NCI-H2196 (cell line): ENCODE results near the gene HIF3A.
A peak's percentile ranks its signal among the peaks of the same experiment; 100 is the strongest.
"Not testable (repeated sequence)": the region's sequence is repeated elsewhere in the genome, so short reads cannot be mapped to it uniquely, and the experiment has no call there.

Experiments
- DNase-seq: peaks from one replicate; lab custom pipeline; 2025; ENCODE audit not compliant: unreplicated experiment; lab: John Stamatoyannopoulos, UW

Gene HIF3A

GRCh38 chr19:46291829-46292228 lies 5.0 kb upstream of the HIF3A start:
- DNase-seq, result no peak

DNA sequence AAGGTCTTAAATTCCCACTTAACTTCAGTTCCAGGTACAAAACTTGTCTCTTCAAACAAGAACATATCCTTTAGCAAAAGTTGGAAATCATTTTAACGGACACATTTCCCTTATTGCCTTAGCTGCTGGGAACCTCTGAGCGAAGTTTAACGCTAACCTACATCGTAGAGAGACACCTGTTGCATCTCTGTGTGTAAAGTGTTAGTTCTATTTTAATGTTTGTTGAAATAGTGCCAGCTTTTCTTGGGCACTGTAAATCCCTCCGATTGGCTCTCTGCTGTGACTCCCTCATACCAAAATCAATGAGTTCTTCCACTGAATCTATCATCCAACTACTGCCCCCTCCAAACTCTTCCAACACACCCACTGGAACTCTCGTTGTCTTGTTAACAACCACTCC lies 2.3 kb upstream of the HIF3A start:
- DNase-seq, result no peak

DNA sequence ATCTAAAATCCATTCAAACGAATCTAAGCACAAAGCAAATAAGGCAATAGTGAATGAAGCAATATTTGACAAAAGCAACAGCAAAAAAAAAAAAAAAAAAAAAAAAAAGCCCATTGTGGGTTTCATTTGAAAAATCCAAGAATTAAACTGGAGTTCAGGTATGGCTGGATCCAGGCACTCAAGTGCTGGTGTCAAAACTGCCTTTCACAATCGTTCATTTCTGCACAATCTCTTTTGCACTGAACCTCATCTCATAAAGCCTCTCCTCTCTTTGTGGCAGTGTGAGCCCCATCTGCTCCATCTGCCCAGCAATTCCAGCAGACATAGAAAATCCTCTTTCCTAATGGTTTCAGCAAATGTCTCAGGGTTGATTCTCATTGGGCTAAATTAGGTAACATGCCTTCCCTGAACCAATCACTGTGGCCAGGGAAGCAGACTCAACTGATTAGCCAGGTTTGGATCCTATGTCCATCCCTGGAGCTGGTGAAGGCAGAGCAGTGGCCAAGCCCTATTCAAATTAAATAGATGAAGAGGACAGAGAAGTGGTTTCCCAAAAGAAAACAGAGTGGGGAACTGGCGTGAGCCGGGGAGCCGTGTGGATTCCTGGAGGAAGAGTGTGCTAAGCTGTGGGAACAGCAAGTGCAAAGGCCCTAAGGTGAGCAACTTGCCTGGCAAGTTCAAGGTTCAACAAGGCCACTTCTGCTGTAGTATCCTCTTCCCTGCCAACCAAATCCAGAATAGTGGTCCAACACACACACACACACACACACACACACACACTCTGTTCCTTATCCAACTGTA lies 1.2 kb upstream of the HIF3A start:
- DNase-seq, result no peak

GRCh38 chr19:46296202-46296480 lies 701 bp upstream of the HIF3A start:
- DNase-seq, result no peak

GRCh38 chr19:46297700-46298478 lies 1.0 kb downstream of the HIF3A start:
- DNase-seq, result no peak

DNA sequence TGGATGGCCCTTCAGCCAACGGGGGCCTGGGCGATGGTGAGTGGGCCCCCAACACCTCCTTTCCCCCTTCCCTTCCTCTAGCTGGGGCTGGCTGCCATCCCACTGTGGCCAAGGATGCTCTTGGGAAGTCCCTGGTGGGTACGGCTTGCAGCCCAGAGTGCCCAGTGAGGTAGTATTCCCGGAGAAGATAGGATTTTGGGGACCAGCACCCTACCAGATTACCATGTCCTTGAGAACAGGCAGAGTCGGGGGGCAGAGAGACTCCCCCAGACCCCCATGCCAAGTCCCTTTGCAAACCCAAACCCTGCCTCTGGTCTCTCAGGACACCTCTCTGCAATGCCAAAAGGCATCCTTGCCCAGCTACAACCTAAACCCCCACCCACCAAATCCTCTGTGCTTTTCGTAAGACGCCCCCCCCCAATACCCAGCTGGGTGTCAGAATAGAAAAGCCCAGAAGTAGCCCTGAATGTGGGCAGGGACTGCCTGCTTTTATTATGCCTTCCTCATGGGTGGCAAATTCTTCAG lies 1.7 kb downstream of the HIF3A start:
- DNase-seq, result no peak

DNA sequence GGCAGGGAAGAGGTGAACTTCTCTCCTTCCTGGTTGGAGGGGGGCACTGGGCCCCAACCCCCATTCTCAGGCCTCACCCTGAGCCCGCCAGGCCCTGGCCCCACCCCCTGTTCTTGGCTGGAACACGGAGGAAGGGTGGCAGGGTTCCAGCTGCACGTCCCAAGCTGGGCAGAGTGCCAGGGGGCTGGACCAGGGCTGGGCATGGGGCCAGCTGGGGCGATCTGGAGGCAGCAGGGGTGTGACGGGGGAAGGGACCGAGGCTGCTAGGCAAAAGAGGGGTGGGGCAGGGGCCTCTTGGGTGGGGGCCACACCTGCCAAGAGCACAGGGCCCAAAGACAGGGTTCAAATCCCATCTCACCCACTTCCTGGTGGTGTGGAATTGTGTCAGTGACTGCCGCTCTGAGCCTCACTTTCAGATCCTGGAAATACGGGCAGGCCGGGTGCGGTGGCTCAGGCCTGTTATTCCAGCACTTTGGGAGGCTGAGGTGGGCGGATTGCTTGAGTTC lies 2.2 kb downstream of the HIF3A start:
- peak; percentile 98 for DNase-seq

GRCh38 chr19:46299695-46300094 lies 2.9 kb downstream of the HIF3A start:
- DNase-seq, result no peak

GRCh38 chr19:46303322-46303690 lies 6.5 kb downstream of the HIF3A start:
- no peak for DNase-seq

GRCh38 chr19:46303691-46304397 lies 7.0 kb downstream of the HIF3A start:
- no peak for DNase-seq

GRCh38 chr19:46306501-46306900 lies 9.7 kb downstream of the HIF3A start:
- DNase-seq, result no peak

GRCh38 chr19:46308510-46308909 lies 11.7 kb downstream of the HIF3A start:
- no peak for DNase-seq

- no peak for DNase-seq
Observed at GRCh38 chr19:46309056-46309455, 12.2 kb downstream of the HIF3A start.

DNA sequence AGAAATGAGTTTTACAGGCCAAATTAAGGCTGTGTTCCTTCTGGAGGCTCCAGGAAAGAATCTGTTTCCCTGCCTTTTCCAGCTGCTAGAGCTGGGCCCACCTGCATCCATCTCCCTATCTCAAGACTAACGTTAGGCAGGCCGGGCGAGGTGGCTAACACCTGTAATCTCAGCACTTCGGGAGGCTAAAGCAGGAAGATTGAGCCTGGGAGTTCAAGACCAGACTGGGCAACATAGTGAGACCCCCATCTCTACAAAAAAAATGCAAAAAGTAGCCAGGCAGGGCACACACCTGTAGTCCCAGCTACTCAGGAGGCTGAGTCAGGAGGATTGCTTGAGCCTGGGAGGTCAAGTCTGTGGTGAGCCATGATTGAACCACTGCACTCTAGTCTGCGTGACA lies 14.6 kb downstream of the HIF3A start:
- no peak for DNase-seq

DNA sequence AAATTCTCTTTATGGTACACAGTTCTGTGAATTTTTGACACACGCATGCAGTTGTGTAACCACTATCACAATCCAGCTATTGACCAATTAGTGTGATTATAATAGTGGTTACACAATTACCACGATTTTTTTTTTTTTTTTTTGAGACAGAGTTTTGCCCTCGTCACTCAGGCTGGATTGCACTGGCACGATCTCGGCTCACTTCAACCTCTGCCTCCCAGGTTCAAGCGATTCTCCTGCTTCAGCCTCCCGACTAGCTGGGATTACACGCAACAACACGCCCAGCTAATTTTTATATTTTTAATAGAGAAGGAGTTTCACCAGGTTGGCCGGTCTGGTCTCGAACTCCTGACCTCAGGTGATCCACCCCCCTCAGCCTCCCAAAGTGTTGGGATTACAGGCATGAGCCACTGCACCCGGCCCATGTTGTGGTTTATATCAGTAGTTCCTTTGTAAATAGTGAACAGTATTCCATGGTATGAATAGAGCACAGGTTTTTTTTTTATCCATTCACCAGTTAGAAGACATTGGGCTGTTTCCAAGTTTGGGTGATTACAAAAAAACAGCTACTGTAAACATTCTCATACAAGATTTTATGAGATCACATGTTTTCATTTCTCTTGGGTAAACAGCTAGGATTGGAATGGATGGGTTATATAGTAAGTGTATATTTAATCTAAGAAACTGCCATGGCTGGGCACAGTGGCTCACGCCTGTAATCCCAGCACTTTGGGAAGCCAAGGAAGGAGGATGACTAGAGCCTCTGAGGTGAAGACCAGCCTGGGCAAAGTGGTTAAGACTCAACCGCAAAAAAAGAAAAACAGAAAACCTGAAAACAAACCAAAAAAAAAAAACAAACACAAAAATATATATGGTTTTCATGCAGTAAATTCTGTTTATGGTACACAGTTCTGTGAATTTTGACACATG lies 17.0 kb downstream of the HIF3A start:
- not testable (repeated sequence) for DNase-seq

DNA sequence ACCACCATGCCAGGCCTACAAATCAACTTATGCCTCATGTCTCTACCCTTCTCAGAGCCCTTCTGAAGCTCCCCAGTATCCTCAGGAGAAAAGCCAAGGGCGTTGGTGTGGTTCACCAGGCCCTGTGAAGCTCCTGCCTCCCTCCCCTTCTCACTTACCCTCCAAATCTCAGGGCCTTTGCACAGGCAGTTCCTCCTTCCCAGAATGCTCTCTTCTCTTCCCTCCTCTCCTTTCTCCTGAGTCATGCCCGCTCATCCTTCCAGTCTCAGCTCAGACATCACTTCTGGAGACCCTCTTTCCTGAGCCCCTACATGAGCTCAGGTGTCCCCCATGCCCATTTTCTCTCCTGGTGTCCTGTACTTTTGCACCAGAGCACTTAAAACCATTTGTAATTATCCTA lies 20.5 kb downstream of the HIF3A start:
- no peak for DNase-seq

GRCh38 chr19:46319613-46320012 lies 22.8 kb downstream of the HIF3A start:
- no peak for DNase-seq

GRCh38 chr19:46320559-46320958 lies 23.7 kb downstream of the HIF3A start:
- no peak for DNase-seq

GRCh38 chr19:46321653-46322052 lies 24.8 kb downstream of the HIF3A start:
- DNase-seq, result no peak

DNA sequence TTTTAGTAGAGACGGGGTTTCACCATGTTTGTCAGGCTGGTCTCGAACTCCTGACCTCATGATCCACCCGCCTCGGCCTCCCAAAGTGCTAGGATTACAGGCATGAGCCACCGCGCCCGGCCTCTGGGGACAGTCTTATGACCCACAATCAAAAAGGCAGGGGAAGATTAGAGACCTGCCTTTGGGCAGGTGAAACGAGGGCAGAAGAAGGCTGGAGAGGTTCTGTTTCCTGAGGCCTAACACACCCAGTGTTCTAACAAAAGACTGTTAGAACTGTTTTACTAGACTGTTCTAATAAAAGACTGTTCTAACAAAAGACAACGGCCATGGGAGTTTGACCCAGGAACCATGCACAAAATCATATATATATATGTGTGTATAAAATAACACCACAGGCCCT lies 26.4 kb downstream of the HIF3A start:
- DNase-seq, result not testable (repeated sequence)

DNA sequence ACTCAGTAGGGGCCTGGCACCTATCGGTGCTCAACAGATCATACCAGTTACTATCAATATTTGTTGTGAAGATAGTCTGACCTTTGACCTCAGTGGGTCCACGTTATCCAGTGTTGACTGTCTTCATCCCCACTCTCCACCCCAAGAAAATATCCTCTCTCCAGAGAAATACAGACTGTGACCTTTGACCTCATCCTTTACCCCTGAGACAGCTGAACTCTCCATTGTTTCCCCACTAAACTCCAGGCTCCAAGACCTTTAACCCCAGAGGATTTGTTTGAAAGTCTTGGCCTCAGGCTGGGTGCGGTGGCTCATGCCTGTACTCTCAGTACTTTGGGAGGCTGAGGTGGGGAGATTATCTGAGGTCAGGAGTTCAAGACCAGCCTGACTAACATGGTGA lies 27.4 kb downstream of the HIF3A start:
- no peak for DNase-seq
